ENCODE measurements around the gene TSPOAP1.
"Not testable (repeated sequence)": the region's sequence is repeated elsewhere in the genome, so short reads cannot be mapped to it uniquely, and the experiment has no call there.

The TSPOAP1 gene

GRCh38 chr17:58360296-58361063 is 31.9 kb upstream of the TSPOAP1 start:
- no peak for DNase-seq (ENCODE audit: low spot score)

DNA sequence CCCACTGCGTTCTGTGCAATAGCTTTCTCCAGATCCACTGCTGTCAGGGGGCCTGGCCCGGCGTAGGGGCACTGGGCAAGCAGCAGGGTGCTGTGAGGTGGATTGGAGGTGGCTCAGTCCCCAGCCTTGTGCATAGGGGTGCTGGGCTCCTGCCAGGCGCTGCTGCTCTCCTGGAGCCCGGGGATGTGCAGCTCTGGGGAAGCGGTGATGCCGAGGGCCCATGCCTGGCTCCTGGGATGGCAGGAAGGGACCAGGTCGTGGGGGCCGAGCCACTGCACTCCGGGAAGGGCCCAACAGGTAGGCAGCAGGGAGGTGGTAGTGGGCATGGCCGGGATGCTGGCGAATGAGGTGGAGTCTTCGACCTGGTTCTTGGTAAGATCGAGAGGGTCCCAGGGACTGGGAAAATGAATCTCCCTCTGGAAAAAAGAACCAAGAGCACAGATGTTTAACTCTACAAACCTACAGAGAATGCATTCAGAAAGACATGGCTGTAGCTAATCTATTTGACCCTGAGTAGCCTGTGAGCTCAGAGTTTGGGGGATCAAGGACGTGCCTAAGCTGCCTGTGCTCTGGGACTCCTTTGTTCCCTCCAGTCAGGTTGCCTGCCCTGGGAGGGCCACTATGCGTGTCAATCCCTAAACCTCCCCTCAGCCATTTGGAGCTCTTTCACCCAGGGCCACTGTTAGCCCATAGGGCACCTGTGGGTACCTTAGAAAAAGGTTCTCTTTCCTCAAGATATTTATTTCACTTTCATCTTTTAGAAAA is 30.0 kb upstream of the TSPOAP1 start:
- no peak for DNase-seq (ENCODE audit: low spot score)

DNA sequence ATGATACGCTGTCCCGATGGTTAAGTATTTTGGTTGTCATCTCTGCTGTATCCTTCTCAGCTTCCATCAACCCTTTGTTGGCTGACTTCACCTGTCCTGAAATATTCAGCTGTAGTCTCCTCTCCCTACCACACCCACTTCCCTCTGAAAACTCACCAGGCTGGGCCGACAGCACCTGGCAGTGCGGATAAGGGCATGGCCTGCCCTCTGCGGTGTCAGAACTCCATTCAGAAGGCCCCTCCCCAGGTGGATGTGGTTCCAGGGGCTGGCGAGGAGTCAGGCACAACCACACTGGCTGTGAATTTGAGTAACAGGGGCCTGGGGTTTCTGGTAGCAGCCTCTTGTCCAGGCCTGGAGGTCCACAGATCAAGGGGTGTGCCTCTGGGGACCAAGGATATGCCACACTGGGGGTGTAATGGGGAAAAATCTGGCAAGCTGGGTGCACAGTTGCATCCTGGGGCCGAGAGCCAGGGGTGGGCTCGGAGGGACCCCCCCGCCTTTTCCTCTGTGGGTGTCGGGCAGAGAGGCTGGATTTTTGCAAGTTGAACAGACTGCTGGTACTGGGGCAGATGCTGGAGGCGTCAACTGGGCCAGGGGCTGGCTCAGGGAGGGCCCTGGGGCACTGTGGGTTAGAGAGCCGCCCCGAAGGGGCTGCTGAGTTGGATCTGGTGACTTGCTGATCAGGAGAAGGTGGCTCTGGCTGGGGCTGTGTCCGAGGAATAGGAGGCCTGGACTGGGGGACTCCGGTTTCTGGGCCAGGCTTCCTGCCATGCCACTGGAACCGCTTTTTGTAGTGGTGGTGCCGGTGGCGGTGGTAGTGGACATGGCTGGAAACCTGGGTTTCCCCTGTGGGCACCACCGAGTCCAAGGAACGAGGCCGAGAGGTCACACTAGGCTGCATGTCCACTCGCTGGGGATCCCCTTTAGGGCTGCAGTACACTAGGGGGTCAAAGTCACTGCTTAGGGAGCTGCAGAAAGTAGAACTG is 29.0 kb upstream of the TSPOAP1 start:
- DNase-seq (ENCODE audit: low spot score) = no peak

DNA sequence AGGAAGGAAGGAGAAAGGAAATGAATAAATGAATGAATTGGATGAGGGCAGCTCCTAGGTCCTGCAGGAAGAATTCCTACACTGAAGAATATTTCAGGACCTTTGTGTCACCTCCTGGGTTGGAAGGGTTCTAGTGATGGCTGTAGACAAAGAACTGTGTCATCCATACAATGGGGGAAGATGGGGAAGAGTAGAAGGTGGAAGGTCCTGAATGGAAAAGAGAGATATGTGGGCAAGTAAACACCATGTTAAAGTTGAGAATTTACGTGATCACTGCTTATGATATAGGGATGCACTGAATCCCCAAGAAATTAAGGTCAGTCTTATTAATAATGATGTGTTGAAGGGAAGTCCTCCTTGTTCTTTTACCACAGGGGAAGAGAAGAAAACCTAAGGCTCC is 27.6 kb upstream of the TSPOAP1 start:
- DNase-seq (ENCODE audit: low spot score) = no peak

DNA sequence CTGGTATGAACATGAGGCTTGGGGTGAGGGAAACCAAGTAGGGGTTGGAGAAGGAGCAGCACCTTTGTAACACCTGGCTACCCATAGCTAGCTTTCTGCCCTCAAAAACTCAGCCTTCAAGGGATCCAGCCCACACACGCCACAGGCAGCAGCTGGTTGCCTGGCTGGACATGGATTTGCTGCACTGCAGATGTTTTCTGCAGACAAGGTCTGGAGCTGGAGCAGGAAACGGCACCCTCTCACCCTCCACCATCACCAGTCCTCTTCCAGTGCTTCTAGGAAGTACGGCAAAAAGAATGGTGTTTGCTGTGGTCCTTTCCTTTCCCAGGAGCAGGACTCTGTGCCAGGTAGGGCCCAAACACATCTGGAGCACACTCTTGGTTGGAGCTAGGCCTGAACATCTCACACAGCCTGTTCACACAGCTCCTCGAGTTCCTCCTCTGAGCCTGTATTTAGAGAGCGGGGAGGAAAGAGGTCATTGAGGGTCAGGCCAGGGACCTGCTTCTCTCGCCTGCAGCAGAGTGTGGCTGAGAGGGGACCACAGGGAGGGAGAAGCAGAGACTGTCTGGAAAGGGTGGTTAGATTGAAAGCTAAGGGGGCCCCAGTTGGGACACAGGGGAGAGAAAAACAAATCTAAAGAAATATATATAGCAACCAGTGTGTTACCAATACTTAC is 26.1 kb upstream of the TSPOAP1 start:
- no peak for DNase-seq (ENCODE audit: low spot score)

DNA sequence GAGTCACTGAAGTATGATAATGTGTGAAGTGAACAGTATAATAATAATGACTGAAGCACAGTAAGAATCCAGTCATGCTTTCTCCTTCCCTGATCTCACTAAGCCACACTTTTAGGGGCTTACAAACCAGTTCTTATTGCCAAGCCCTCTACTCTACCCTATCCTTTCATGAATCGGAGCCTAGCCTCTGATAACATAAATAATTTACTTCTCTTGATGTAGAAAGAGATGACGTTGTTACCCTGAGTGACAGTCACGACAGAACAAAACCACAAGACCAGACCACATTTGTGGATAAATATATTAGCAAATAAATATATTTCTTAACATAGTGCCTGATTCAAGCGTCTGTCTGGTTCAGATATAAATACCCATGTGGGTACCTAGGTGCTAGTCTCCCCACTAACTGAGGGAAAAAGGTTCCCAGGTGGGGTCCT is 24.8 kb upstream of the TSPOAP1 start:
- DNase-seq (ENCODE audit: low spot score) = no peak

- DNase-seq (ENCODE audit: low spot score) = peak; percentile 28
Measured at GRCh38 chr17:58352596-58353388, 24.2 kb upstream of the TSPOAP1 start.

DNA sequence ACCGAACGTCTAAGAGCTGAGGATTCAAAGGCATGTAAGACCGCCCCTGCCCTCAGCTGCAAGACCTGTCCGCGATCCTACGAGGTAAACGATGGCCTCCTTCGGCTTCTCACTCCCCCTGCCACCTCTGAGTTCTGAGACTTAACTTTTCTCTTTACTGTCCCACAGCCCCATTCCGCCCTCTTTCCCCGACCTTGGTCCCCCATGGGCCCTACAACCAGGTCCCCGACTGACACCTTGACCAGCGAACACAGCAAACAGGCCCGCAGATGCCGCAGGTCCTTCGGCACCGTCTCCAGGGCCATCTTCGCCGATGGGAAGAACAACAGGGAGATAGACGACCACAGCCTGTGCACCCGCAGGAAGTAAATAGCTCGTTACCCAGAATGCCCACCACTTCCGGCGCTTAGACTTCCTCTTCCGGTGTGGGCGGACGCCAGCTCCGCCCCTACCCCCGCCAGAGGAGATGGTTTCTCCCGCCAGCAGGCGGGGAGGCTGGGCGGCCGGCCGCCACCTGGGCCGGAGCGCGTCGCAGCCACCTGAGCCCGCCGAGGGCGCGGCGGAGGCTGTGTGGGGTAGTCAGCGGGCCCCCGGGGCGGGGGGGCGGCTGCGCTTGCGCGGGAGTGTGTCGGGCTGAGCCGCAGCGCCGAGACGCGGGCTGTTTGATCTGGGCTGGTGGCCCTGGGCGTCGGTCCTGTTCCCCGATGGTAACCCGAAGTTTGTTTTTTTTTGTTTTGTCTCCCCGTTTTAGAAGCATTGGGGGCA is 23.4 kb upstream of the TSPOAP1 start, which contains the start of gene SUPT4H1:
Gene SUPT4H1, minus strand, starts transcription at position 371 of the 765 bp plus-strand sequence. Its CDS starts 66 bp downstream, at position 305.
- peak; percentile 93 for DNase-seq (ENCODE audit: low spot score)

- no peak for DNase-seq (ENCODE audit: low spot score)
Measured at GRCh38 chr17:58351182-58351581, 22.6 kb upstream of the TSPOAP1 start.

DNA sequence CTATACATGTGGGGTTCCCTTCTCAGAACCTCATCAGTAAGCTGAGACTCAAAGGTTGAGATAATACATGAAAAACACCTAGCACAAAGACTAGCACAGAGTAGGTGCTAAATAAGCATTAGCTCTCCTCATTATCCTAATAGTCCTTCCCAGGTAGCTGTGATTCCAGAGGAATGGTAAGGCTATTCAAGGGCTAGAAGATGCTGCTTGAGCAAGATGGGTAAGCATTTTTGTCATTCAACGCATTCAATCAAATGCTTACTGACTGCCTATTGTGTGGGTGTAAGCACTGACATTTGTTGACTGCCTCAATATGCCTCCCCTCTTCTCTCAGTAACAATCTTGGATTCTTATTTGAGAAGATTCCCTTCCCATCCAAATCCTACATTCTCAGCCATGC is 19.4 kb upstream of the TSPOAP1 start:
- DNase-seq (ENCODE audit: low spot score) = no peak

DNA sequence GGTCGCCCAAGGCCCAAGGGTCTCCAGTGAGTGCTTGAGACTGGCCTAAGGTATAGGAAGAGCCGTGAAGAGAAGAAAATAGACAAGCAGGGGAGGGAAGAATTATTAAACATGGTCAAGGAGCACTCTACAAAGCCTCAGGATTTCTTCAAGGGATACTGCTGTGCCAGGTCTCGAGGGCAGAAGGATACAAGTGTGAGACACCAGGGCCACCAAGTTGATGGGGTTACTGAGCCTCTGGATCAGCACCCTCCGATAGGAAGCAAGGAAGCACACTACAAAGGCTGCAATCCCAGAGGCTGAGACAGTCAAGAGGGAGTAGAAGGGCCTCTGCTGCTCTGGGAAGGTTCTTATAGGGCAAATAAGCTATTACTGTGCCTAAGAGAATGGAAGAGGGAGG is 16.9 kb upstream of the TSPOAP1 start:
- no peak for DNase-seq (ENCODE audit: low spot score)

DNA sequence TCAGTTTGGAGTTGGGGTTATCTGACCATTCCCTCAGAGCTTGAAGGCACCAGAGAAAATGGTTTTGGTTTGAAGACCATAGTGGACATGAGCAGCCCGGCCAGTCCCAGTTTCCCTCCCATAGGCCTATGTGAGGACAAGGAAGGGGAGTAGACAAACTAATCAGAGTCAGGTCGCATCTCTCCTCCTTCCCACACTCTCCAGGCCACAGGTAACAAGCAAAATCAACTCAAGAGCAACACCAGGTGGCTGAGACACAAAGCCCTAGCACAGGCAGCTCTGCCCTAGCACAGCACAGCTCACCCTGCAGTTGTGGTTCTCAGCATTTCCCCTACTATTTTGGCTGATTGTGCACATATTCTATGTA is 16.2 kb upstream of the TSPOAP1 start:
- DNase-seq (ENCODE audit: low spot score) = no peak

DNA sequence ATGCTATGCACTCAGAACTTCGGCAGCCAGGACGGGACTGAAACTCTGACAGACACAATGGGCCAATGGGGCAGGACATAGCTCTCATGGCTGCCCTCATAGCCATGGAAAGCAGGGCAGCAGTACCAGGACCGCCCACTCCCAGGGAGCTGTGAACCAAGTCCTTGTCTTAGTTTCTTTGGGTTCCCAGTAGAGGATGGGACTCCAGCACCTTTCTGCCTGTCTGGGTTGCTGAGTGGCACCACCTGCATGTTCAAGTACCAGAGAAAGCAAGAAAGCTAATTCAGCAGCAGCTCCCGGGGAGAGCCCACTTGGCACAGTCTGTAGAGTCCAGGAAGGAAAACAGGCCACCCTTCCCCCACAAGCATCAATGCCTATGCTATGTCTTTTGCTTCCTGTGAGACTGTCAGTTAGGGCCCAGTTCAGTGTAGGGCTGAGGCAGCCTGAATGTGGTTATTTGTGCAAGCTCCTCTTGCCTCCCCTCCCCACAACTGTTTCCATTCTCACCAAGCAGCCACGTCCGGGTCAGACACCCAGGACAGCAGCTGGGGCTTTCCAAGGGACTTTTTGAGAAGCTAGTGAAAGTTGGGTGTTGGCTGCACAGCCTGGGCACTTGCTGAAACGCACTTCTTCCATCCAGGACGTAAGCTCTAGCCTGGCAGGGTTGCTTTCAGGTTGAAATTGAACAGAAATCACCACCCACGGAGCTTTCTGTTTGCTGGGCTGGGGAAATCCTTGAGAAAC is 15.6 kb upstream of the TSPOAP1 start:
- no peak for DNase-seq (ENCODE audit: low spot score)

- no peak for DNase-seq (ENCODE audit: low spot score)
Measured at GRCh38 chr17:58343131-58343530, 14.5 kb upstream of the TSPOAP1 start.

DNA sequence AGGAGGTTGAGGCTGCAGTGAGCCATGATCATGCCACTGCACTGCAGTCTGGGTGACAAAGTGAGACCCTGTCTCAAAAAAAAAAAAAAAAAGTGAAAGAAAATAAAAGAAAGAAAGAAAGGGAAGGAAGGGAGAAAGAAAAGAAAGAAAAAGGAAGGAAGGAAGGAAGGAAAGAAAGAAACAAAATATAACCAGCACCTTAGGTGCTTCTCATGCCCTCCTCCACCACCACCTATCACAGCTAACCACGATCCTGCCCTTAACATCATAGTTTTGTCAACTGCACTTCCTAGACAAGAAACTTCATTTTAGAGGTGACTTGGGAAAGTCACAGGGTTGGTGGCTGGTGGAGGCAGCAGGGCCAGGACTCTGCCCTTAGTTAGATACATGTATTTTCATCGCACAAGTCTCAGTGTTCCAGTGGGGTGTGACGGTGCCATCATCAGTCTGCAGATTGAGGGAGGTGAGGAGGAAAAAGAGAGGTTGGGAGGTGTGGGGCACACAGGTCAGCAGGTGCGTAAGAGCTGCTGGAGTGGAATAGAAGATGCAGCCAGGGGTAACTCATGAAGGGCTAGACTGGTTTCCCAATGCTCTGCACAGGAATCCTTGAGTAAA is 13.4 kb upstream of the TSPOAP1 start:
- DNase-seq (ENCODE audit: low spot score) = no peak

GRCh38 chr17:58341136-58341860 is 12.7 kb upstream of the TSPOAP1 start:
- not testable (repeated sequence) for DNase-seq (ENCODE audit: low spot score)

GRCh38 chr17:58340405-58340876 is 11.8 kb upstream of the TSPOAP1 start:
- no peak for DNase-seq (ENCODE audit: low spot score)
